HG03469 (cell line): ENCODE data around the gene GLI1.

Experiments
- ATAC-seq: cut with Tn5 transposase; IDR thresholded peaks from one replicate; pipeline ENCODE4 v1.9.1; 2021; ENCODE audit warnings: mild to moderate bottlenecking, moderate library complexity, moderate number of reproducible peaks; ENCODE audit not compliant: unreplicated experiment

GLI1 gene

GRCh38 chr12:57474862-57475261, 15.3 kb downstream of the GLI1 start:
- no peak for ATAC-seq

GRCh38 chr12:57475271-57476161, 15.9 kb downstream of the GLI1 start:
- no peak for ATAC-seq

- ATAC-seq: no peak
These were observed 16.8 kb downstream of the GLI1 start for GRCh38 chr12:57476162-57476992.

GRCh38 chr12:57476993-57477709, 17.6 kb downstream of the GLI1 start:
- ATAC-seq: no peak

GRCh38 chr12:57477710-57478681, 18.4 kb downstream of the GLI1 start:
- ATAC-seq: no peak

- no peak for ATAC-seq
These were observed 19.4 kb downstream of the GLI1 start for GRCh38 chr12:57479043-57479375.

GRCh38 chr12:57479376-57480115, 20.0 kb downstream of the GLI1 start, which contains the start of gene ARHGAP9:
Gene ARHGAP9 (minus strand): TSS chr12:57479866. CDS start chr12:57479406, 460 bp downstream.
- ATAC-seq: no peak

- ATAC-seq: no peak
These were observed 22.1 kb downstream of the GLI1 start for GRCh38 chr12:57481671-57482070.

- no peak for ATAC-seq
These were observed 23.9 kb downstream of the GLI1 start for GRCh38 chr12:57483466-57483865.

- ATAC-seq: no peak
These were observed 26.1 kb downstream of the GLI1 start for GRCh38 chr12:57485695-57486094.

- no peak for ATAC-seq
These were observed 27.5 kb downstream of the GLI1 start for GRCh38 chr12:57487055-57487596.

- ATAC-seq: peak; percentile 92
These were observed 28.2 kb downstream of the GLI1 start, which contains the start of gene MARS1 for GRCh38 chr12:57487597-57488401. Gene MARS1 (plus strand): TSS chr12:57488068. CDS start chr12:57488091, 23 bp downstream.

- ATAC-seq: no peak
These were observed 29.0 kb downstream of the GLI1 start for GRCh38 chr12:57488402-57489156.

GRCh38 chr12:57489157-57489641, 29.6 kb downstream of the GLI1 start:
- no peak for ATAC-seq

GRCh38 chr12:57490126-57490525, 30.5 kb downstream of the GLI1 start:
- no peak for ATAC-seq

- no peak for ATAC-seq
These were observed 32.1 kb downstream of the GLI1 start for GRCh38 chr12:57491393-57492280.
